Testis (tissue), 3 donors: ENCODE results near the gene SLC38A5. TPM values are rescaled to one million over a fixed set of nuclear protein-coding genes. Genes with fewer than 3 reads are reported as not detected.
"Not testable (repeated sequence)": the region's sequence is repeated elsewhere in the genome, so short reads cannot be mapped to it uniquely, and the experiment has no call there.

ENCODE experiments used
- DNase-seq: peaks from one replicate; pipeline ENCODE4 v3.0.0-alpha.2; 2019
- H3K27ac ChIP-seq, 2 donors: fragments of 200-600 bp; sonication (generic); one replicate each; pipeline ENCODE4 v1.5.1; 2019
- H3K27me3 ChIP-seq: fragments of 200-600 bp; sonication (generic); one replicate; pipeline ENCODE4 v1.5.1; 2019
- H3K36me3 ChIP-seq: fragments of 200-600 bp; sonication (generic); one replicate; pipeline ENCODE4 v1.5.1; 2017; ENCODE audit warnings: low read depth; ENCODE audit errors: missing control alignments
- H3K4me1 ChIP-seq: fragments of 200-600 bp; sonication (generic); one replicate; pipeline ENCODE4 v1.5.1; 2019
- H3K4me3 ChIP-seq, 2 donors: fragments of 200-600 bp; sonication (generic); one replicate each; pipeline ENCODE4 v1.5.1; 2017 to 2019
- H3K9me3 ChIP-seq: fragments of 200-600 bp; sonication (generic); one replicate; pipeline ENCODE4 v1.5.1; 2017
- POLR2A ChIP-seq: fragments of 450-650 bp; IDR thresholded peaks from one replicate; pipeline ENCODE4 v1.6.1; 2017; ENCODE audit warnings: antibody characterized with exemption, mild to moderate bottlenecking, moderate library complexity
- WGBS, 2 donors: methylation state at CpG; one replicate each; pipeline ENCODE4 v1.1.5; 2018; 5-methylcytosine and 5-hydroxymethylcytosine counted together
- intact Hi-C: fragments of 100-400 bp; cut with DNase I; formaldehyde crosslinking; loops from one replicate; pipeline ENCODE4 v1.15.1; 2023; ENCODE audit warnings: low total_unique reads
- polyA plus RNA-seq: library from polyadenylated mRNA; stranded (reverse); fragments of 350-450 nt; fragmentation: Illumina TruSeq; extraction: RNeasy Lipid Tissue Mini Kit (QIAGEN cat#74804); gene quantifications from one replicate; pipeline ENCODE4 v1.2.3, GENCODE V29; 2014; ENCODE audit warnings: low read depth, low replicate concordance; ENCODE audit not compliant: insufficient read depth
- total RNA-seq, 2 donors: library from RNA; depleted of rRNA; stranded (reverse); fragments of >200 nt; gene quantifications; one replicate each; pipeline ENCODE4 v1.2.3, GENCODE V29; 2016
- TF ChIP-seq, protein P1 (sequence below), 3 experiments: fragments of 450-650 bp in 2 of 3; fragments of 200-600 bp in 1 of 3; sonication (generic) in 1 of 3; IDR thresholded peaks; one replicate each; pipeline ENCODE4 v1.5.1; 2016 to 2019; ENCODE audit warnings: antibody characterized with exemption in 3 of 3, mild to moderate bottlenecking in 2 of 3, moderate library complexity in 1 of 3

SLC38A5 gene
- total and polyA plus RNA-seq, 3 donors from 2014 or later = 2.5 to 4.2 (median 3.5) TPM

DNA sequence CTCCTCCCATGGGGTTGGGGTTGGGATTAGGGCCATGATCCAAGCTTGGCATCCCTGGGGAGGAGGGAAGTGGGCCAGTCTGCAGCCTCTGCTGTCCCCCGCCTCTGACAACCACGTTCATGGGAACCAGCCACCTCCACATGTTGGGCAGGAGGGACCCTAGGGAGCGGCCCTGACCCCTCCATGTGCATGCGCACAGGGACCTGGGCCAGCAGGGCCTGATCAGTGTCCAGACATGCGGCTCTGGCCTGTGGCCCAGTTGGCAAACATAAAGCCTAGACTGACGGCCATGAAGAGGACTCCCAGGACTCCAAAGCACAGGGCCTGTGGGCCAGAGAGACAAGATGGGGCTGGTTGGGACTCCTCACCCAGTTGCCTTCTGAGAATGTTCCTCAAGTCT lies 11.3 kb downstream of the SLC38A5 start:
- no peak for DNase-seq
- no peaks in the 10 kb centered on the region for H3K36me3 ChIP-seq
- intact Hi-C loops = no loop called here

DNA sequence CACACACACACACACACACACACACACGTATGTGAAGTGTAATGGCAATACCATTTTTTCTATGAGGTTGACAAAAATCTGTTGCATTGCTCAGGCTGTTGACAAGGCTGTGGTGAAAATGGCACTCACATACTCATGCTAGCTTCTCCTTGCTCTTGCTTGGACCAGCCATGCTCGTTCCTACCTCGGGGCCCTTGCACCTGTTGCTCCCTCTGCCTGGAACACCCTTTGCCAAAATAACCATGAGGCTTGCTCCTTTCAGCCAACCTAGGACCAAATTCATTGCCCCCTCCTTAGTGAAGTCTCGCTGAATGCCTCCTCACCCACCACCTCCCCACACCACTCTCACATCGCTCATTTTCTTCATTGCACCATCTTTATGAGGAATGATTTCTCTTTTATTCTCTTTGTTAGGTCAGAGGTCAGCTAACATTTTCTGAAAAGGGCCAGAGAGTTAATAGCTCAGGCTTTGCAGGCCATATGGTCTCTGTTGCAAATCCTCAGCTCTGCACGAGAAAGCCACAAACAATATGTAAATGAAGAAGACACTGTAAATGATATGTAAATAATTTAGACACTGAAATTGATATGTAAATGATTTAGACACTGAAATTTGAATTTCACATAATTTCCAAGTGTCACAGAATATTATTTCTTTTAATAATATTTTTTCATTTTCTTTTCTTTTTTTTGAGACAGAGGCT lies 13.3 kb downstream of the SLC38A5 start:
- TF ChIP-seq, protein P1, sequence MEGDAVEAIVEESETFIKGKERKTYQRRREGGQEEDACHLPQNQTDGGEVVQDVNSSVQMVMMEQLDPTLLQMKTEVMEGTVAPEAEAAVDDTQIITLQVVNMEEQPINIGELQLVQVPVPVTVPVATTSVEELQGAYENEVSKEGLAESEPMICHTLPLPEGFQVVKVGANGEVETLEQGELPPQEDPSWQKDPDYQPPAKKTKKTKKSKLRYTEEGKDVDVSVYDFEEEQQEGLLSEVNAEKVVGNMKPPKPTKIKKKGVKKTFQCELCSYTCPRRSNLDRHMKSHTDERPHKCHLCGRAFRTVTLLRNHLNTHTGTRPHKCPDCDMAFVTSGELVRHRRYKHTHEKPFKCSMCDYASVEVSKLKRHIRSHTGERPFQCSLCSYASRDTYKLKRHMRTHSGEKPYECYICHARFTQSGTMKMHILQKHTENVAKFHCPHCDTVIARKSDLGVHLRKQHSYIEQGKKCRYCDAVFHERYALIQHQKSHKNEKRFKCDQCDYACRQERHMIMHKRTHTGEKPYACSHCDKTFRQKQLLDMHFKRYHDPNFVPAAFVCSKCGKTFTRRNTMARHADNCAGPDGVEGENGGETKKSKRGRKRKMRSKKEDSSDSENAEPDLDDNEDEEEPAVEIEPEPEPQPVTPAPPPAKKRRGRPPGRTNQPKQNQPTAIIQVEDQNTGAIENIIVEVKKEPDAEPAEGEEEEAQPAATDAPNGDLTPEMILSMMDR (IDR thresholded peaks at IDR 0.05) = no peak
- TF ChIP-seq POLR2A = no peak
- intact Hi-C loops = no loop called here
- Histone ChIP-seq H3K9me3 (no peaks in the 10 kb centered on the region), H3K27ac (no peak overlapping the region), H3K4me3 (no peak overlapping the region), H3K27me3 (no peaks in the 10 kb centered on the region), H3K36me3 (no peaks in the 10 kb centered on the region), H3K4me1 (no peaks in the 10 kb centered on the region)
- DNase-seq = no peak
- WGBS, 2 donors = 90 to 91% methylated on average over 6 of the region's 6 CpGs

More for the DNA sequence above, 11.3 kb downstream of the SLC38A5 start:
- Histone ChIP-seq H3K9me3 (no peaks in the 10 kb centered on the region), H3K4me3 (no peak overlapping the region), H3K27me3 (no peaks in the 10 kb centered on the region), H3K27ac (no peak overlapping the region), H3K4me1 (no peaks in the 10 kb centered on the region)
- TF ChIP-seq, protein P1 (IDR thresholded peaks at IDR 0.05) = no peak
- WGBS, 2 donors = 47% methylated on average over 6 of the region's 6 CpGs; no CpG with 5 or more reads in 1 of the 2 donors

DNA sequence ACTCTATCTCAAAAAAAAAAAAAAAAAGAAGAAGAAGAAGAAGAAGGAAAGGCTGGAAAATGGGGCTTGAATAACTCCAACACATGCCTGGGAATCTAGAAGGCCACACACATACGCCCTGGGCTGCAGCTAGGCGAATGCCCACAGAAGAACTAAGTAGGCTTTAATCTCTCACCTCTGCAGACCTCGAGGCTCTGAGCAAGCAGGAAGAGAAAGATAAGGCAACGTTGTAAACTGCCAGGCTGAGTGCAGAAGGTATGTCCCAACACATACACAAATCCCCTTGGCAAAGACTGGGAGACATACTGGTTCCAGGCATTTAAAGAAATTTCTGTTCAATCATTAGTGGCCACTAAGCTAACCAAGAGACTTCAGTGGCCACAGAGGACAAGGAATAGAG lies 18.4 kb downstream of the SLC38A5 start:
- no peak overlapping the region for H3K27ac ChIP-seq
- DNase-seq = no peak
- intact Hi-C loops = no loop called here
- WGBS, 2 donors = 61 to 75% methylated on average over 4 of the region's 4 CpGs
- TF ChIP-seq, protein P1 (IDR thresholded peaks at IDR 0.05) = no peak
- no peak for TF ChIP-seq POLR2A
- no peaks in the 10 kb centered on the region for H3K9me3 ChIP-seq
- H3K36me3 ChIP-seq = no peaks in the 10 kb centered on the region
- H3K27me3 ChIP-seq = no peaks in the 10 kb centered on the region
- H3K4me3 ChIP-seq = no peak overlapping the region
- no peaks in the 10 kb centered on the region for H3K4me1 ChIP-seq

DNA sequence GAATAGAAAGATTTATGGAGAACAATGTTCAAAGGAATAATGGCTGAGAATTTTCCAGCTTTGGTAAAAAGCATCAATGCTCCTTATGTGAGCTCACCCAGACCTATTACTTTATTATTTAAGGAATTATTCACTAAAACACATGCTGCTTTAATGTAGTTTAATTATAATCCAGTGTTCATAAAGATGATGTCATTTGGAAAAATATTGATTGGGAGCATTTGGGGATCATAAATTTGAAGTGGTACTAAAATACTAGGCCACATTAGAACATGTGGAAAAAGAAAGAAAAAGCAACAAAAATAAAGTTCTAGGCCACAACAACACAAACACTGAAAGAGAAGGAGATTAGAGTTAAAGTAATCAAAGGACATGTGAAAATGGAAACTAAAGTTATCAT lies 20.0 kb downstream of the SLC38A5 start:
- Histone ChIP-seq H3K9me3 (no peaks in the 10 kb centered on the region), H3K27ac (no peak overlapping the region), H3K4me3 (no peak overlapping the region), H3K36me3 (no peaks in the 10 kb centered on the region), H3K4me1 (no peaks in the 10 kb centered on the region), H3K27me3 (no peaks in the 10 kb centered on the region)
- no peak for DNase-seq
- no peak for TF ChIP-seq POLR2A
- TF ChIP-seq, protein P1 (IDR thresholded peaks at IDR 0.05) = no peak
- intact Hi-C loops = no loop called here

DNA sequence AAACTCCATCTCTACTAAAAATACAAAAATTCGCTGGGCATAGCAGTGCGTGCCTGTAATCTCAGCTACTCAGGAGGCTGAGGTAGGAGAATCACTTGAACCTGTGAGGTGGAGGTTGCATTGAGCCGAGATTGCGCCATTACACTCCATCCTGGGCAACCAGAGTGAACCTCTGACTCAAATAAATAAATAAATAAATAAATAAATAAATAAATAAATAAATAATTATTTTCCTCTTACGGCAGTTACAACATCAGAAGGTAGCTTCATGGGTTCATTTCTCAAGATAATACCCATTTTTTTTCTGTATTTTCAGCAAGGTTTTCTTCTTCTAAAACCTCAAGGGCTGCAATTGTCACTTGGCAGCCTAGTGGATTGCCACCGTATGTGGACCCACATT lies 22.9 kb downstream of the SLC38A5 start:
- H3K4me3 ChIP-seq, H3K36me3 ChIP-seq, intact Hi-C loops, H3K27me3 ChIP-seq, H3K9me3 ChIP-seq, H3K4me1 ChIP-seq, H3K27ac ChIP-seq, DNase-seq: not testable (repeated sequence)
- WGBS, 2 donors = 93 to 94% methylated on average over 6 of the region's 6 CpGs

DNA sequence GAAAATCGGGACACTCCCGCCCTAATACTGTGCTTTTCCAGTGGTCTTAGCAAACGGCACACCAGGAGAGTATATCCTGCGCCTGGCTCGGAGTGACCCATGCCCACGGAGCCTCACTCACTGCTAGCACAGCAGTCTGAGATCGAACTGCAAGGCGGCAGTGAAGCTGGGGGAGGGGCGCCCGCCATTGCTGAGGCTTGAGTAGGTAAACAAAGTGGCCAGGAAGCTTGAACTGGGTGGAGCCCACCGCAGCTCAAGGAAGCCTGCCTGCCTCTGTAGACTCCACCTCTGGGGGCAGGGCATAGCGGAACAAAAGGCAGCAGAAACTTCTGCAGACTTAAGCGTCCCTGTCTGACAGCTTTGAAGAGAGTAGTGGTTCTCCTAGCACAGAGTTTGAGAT lies 36.3 kb downstream of the SLC38A5 start:
- H3K27me3 ChIP-seq, H3K36me3 ChIP-seq, DNase-seq, intact Hi-C loops, H3K4me3 ChIP-seq, H3K4me1 ChIP-seq, H3K27ac ChIP-seq, H3K9me3 ChIP-seq: not testable (repeated sequence)
- 83% methylated on average over 9 of the region's 13 CpGs; no CpG with 5 or more reads in 1 of the 2 donors for WGBS, 2 donors

DNA sequence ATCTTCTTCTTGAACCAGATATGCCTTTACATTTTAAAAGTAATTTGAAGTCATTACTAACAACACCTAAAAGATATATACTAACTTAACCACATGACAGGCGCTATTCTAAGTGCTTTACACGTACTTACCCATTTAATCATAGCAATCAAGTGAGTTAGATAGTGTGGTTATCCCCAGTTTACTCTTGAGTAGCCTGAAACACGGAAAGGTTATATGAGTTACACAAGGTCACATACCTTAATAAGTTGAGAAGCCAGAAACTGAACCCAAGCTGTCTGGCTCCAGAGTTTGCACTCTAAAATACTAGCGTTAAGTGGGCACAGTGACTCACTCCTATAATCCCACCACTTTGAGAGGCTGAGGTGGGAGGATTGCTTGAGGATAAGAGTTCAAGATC lies 39.9 kb downstream of the SLC38A5 start:
- H3K36me3 ChIP-seq, H3K27ac ChIP-seq, H3K4me3 ChIP-seq, intact Hi-C loops, H3K9me3 ChIP-seq, H3K27me3 ChIP-seq, H3K4me1 ChIP-seq, DNase-seq: not testable (repeated sequence)
- 82 to 89% methylated on average over 4 of the region's 4 CpGs for WGBS, 2 donors

DNA sequence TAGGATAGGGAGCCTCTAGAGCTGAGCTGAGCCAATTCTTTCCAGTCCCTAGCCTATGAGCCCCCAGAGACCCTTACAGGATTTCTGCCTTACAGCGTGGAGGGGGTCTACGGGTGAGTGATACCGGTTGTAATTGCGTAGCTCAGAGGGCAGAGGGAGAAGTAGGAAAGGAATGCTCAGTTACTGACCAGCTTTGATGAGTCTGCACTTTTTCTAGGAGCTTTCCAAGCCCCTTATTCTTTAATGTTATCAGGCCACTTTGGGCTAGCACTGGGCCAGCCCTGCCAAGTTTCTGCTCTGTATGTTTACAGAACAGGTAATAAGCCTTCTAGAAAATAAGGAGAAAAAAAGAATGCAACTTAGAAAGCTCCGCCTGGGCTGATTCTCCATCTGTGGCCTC lies 40.5 kb downstream of the SLC38A5 start:
- H3K9me3 ChIP-seq, H3K4me3 ChIP-seq, H3K27me3 ChIP-seq, DNase-seq, H3K36me3 ChIP-seq, H3K27ac ChIP-seq, intact Hi-C loops, H3K4me1 ChIP-seq: not testable (repeated sequence)
- WGBS, 2 donors = 47 to 68% methylated on average over 3 to 5 of the region's 5 CpGs
